Measurements from ENCODE around the gene TH.

TH gene

DNA sequence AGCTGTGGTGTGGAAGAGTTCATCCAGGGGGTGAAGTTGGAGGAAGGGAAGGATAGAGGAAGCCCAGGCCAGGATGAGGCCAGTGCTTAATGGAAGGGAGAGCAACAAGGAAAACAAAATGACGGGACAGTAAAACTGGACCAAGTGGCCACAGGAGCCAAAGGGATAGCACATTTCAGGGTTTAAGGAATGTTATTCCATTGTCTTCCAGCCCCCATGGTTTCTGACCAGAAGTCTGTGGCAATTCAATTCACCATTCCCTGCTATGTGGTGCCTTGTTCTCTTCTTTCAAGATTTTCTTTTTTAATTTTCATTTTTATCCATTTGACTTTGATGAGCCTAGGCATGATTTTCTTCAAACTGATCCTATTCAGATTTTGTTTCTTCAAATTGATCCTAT, 54.9 kb downstream of the TH start:
- no peak overlapping the region for H3K27ac Mint-ChIP-seq
- no peaks in the 10 kb centered on the region for H3K9me3 Mint-ChIP-seq
- H3K36me3 Mint-ChIP-seq: peaks cover 1% of the 10 kb centered on the region
- H3K4me1 Mint-ChIP-seq: no peaks in the 10 kb centered on the region
- H3K4me3 Mint-ChIP-seq: no peak overlapping the region
- peaks cover 6% of the 10 kb centered on the region for H3K27me3 Mint-ChIP-seq

DNA sequence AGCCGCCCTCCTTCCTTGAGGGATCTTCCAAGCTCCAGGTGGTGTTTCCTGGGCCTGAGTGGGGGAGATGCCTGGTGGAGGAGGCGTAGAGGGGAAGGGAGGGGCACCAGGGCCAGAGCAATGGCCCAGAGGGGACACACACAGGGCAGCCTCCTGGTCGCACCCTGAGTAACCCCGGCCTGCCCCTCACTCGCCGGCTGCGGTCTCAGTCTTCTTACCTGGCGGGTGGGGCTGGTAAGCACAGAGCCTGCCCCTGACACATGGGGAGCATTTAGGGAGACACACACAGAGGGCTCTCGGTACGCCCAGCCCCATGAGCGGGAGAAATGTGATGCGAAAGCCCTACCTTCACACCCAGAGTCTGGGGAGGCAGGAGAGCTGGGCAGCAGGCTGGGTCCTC, 56.3 kb downstream of the TH start:
- peaks cover 1% of the 10 kb centered on the region for H3K36me3 Mint-ChIP-seq
- no peaks in the 10 kb centered on the region for H3K9me3 Mint-ChIP-seq
- peaks cover 4% of the 10 kb centered on the region for H3K27me3 Mint-ChIP-seq
- H3K4me1 Mint-ChIP-seq: no peaks in the 10 kb centered on the region
- H3K27ac Mint-ChIP-seq: no peak overlapping the region
- H3K4me3 Mint-ChIP-seq: no peak overlapping the region

DNA sequence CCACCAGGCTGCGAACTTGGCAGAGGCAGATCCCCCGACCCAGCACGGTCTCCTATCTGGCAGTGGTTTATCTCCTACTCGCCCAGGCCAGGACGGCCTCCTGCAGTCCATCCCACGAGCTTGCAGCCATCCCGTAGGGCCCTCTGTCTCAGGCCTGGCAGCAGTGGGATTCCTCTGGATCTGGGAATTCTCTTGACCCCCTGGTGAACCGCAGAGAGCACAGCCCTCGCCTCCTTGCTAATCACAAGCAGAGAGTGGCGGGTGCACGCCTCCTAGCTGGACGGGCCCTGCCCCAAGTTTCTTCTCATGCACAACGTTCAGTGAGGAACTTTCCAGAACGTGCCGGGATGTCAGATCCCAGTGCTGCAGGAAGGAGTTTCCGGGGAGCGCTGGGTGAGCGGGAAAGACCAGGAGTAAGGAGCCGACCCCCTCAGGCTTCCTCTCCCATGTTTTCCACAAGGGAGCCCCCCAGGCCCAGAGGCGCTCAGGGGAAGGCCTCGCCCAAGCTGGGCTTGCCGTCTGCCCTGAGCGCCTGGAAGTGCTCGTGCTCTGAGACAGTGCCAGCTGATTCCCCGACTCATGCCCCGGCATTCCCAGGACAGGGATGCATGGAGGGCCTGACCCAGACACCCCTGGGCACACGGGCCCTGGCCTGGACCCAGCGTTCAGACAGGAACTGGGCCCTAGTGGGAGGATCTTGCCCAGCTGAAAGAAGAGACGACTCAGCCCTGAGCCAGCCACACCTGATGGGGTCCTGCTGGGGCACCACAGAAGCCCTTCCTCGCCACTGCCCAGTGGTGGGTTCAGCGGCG, 57.0 kb downstream of the TH start:
- Mint-ChIP-seq H3K4me1 (no peaks in the 10 kb centered on the region), H3K9me3 (no peaks in the 10 kb centered on the region), H3K4me3 (no peak overlapping the region), H3K27me3 (no peaks in the 10 kb centered on the region), H3K27ac (no peak overlapping the region), H3K36me3 (peaks cover 1% of the 10 kb centered on the region)

All from activated naive CD4-positive, alpha-beta T cell treated with anti-CD3 and anti-CD28 coated beads, Interleukin-2, amount 50 U/mL, for 24 hours (primary cell).